Right ventricle myocardium superior (tissue), 1 donor: ENCODE data around the gene SCCPDH. TPM values are rescaled to one million over a fixed set of nuclear protein-coding genes. Genes with fewer than 3 reads are reported as not detected.
"Not testable (repeated sequence)": the region's sequence is repeated elsewhere in the genome, so short reads cannot be mapped to it uniquely, and the experiment has no call there.

ENCODE experiments used
- ATAC-seq: fragments of 200-7000 bp; cut with Tn5 transposase; one replicate; pipeline ENCODE4 v1.9.1; 2020; ENCODE audit warnings: mild to moderate bottlenecking; ENCODE audit not compliant: poor library complexity
- DNase-seq: peaks from one replicate; pipeline ENCODE4 v3.0.0-alpha.2; 2020
- intact Hi-C: fragments of 100-400 bp; cut with DNase I; formaldehyde crosslinking; loops from one replicate; pipeline ENCODE4 v1.11.2; 2022
- total RNA-seq: library from RNA; stranded (reverse); fragmentation: NEBNext Ultra II Directional; extraction: Animal tissue kit (Norgen Biotek cat#: 25700); gene quantifications from one replicate; pipeline ENCODE4 v1.2.1, GENCODE V29; 2021
- donor health status: DM: no; HTN: yes; CAD: no; lungs with severe emphysema.

SCCPDH gene
- total RNA-seq, 1 donor from 2014 or later: 27.6 TPM

GRCh38 chr1:246793356-246793896 is 69.2 kb downstream of the SCCPDH start:
- ATAC-seq: no peak
- DNase-seq: no peak
- intact Hi-C loops: no loop called here

DNA sequence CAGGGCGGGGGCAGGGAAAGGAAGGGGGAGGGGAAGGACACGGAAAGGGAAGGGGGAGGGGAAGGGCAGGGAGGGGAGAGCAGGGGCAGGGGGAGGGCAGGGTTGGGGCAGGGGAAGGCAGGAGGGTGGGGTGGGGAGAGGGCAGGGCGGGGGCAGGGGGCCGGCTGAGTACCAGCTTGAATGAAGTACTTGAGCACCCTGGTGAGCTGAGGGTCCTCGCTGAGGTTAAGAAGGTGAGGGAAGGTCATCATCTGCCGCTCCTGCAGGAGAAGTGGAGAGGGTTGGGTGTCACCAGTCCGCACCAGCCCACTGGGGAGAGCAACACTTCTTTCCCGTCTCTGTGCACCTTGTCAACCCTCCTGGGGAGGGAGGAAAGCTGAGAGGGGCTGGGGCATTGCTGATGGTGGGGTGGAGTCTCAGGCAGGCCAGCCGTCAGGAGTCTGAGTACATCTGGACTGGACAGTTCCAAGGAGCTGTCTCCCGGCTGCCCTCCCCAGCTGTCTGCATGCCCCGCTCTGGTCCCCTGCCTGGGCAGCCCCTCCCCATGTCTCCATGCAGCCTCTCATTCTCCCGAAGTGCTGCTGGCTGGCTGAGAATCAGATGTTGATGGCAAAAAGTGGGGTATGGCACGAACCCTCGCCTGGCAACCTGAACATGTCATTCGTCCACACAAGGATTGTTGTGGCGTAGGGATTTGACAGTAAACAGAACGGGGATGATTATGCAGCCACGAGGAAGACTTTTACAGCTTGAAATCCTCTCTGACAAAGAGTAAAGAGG is 70.0 kb downstream of the SCCPDH start:
- no peak for DNase-seq
- intact Hi-C loops: no loop called here
- ATAC-seq: peak; percentile 17

DNA sequence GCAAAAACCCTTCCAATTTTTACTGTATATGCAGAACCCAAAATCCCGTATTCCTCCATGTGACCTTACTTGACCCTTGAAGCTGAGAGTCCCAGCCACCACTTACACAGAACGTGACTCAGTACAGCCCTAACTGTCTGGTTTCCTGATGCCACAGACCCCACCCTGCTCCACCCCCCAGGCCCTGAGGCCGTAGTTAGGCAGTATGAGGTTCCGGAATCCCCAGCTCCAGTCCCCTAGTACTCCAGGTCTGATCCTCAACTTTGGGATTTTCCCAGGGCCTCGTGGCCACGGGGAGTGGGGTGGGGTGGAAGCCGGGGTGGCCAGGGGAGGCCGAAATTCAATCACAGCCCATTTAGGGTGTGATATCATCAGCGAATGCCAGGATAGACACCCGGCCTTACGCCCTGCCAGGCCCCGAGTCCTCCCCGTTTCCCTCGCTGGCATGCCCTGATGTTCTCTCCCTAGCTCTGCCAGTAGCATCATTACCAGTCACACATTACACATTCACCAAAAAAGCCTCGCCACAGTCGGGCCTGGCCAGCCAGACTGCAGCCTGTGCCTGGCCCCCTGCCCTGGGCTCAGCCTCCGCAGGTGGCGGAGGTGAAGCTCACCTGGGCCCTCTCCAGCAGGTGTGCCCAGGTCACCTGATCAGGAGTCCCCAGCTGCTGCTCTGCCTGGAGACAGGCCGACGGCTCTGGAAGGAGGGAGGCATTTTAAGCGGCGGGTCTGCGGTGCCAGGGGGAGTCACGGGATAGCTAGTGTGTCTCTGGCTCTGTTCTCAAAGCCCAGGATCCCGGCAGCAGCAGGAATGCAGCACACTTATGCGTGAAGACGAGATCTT is 70.8 kb downstream of the SCCPDH start:
- intact Hi-C loops: no loop called here
- no peak for DNase-seq
- peak; percentile 32 for ATAC-seq

DNA sequence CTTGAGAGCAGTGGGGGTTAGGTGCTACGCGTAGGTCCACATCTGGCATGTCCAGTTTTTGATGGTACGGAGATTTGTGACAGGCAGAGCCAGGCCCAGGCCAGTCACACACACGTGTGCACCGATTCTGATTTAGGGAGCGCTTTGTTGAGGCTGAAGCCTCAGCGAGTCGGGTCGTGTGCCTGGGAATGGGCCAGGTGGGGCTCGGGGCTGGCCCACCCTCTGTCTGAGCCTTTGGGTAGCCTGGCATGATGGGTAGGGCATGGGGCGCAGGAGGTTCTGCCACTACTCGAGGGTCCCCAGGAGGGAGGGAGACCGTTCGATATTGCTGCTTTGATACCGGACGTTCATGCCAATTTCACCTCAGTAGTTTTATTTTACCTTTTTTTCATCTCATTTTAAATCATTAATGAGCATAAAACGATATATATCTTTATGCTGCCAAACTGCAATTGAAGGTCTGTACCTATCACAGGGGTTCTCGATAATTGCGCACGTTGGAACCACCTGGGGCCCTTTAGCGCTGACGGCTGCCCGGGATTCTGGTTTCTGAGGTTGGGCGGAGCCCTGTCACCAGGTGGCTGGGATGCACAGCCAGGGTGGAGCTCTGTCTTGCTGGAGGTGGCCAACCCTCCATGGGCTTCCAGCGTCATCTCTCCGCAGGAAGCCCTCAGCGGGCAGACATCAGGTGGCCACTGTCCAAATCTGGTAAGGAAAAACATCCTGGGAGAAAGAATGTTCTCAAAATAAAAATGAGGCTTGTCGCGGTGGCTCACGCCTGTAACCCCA is 71.9 kb downstream of the SCCPDH start:
- DNase-seq (no peak), ATAC-seq (no peak)
- intact Hi-C loops: no loop called here

GRCh38 chr1:246797157-246797556 is 72.9 kb downstream of the SCCPDH start:
- DNase-seq: no peak
- intact Hi-C loops: no loop called here
- no peak for ATAC-seq

DNA sequence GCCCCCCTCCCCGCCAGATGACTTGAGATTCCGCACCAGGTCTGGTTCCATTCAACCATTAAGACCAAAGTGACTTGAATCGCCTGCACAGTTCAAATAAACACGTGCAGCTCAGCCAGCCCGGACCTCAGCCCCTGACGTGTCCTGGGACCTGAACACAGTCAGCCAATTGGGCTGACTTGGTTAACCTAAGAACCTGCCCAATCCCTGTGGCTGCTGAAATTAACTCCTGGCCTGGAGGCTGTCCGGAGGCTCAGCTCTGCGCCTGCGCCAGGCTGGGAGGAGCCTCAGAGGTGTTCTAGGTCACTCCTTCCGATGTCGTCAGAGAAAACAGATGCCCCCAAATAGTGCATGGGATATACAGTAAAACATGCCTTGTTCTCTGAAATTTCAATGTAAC is 73.4 kb downstream of the SCCPDH start:
- no peak for DNase-seq
- intact Hi-C loops: no loop called here
- ATAC-seq: no peak

GRCh38 chr1:246798107-246798506 is 73.9 kb downstream of the SCCPDH start:
- intact Hi-C loops: no loop called here
- no peak for DNase-seq
- ATAC-seq: no peak

GRCh38 chr1:246798606-246799496 is 74.6 kb downstream of the SCCPDH start:
- ATAC-seq: peak; percentile 81
- intact Hi-C loops: no loop called here
- DNase-seq: no peak

DNA sequence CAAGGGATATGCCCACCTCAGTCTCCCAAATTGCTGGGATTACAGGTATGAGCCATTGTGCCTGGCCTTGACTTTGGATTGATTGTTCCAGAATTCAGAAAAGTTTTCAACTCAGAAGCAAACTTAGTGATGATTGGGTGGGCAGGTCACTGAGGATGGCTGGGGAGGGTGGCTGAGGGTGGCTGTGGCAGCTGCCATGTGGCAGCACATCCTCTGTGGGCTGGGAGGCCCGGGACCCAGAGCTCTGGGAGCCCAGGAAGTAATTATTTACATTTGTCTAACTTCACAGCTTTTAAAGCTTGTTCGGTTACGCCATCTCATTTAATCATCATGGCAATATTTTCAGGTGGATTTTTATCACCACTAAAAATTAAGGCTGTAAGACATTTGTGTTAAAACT is 76.1 kb downstream of the SCCPDH start:
- ATAC-seq (no peak), DNase-seq (no peak)
- intact Hi-C loops: no loop called here

GRCh38 chr1:246800756-246801155 is 76.5 kb downstream of the SCCPDH start:
- DNase-seq (no peak), ATAC-seq (no peak)
- intact Hi-C loops: no loop called here

GRCh38 chr1:246801241-246802020 is 77.2 kb downstream of the SCCPDH start:
- DNase-seq (no peak), ATAC-seq (peak; percentile 17)

GRCh38 chr1:246803373-246803772 is 79.2 kb downstream of the SCCPDH start:
- intact Hi-C loops: no loop called here
- no peak for DNase-seq
- ATAC-seq: no peak

More at GRCh38 chr1:246801241-246802020, 77.2 kb downstream of the SCCPDH start:
- intact Hi-C loops: no loop called here

GRCh38 chr1:246803883-246804282 is 79.7 kb downstream of the SCCPDH start:
- DNase-seq (no peak), ATAC-seq (no peak)
- intact Hi-C loops: no loop called here

- ATAC-seq (no peak), DNase-seq (no peak)
- intact Hi-C loops: no loop called here
Measured at GRCh38 chr1:246805135-246805716, 81.0 kb downstream of the SCCPDH start.

DNA sequence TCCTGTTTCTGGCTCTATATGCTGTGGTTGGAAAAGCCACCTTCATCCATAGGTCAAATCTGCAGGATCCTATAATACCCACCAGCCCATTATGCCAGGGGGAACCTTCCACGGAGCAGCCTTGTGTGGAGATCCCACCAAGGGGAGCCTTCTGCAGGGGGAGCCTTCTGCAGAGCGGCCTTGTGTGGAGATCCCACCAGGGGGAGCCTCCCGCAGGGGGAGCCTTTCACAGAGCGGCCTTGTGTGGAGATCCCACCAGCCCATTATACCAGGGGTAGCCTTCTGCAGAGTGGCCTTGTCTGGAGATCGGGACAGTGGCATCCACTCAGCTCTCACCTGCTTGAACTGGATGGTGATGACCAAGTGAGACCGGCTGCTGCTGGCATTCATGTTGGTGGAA is 85.3 kb downstream of the SCCPDH start:
- ATAC-seq: peak; percentile 6
- no peak for DNase-seq
- intact Hi-C loops: no loop called here

DNA sequence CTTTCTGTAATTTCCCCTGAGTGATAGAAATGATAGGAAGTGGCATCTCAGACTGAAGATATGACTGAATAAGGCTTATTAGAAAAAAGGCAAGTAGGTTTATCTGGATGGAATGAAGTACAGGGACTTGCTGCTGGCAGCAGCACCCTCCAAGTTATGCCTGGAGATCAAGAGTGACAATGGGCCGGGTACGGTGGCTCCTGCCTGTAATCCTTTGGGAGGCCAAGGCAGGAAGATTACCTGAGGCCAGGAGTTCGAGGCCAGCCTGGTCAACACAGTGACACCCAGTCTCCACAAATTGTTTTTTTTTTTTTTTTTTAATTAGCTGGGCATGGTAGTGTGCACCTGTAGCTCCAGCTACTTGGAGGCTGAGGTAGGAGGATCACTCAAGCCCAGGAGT is 87.8 kb downstream of the SCCPDH start:
- ATAC-seq: no peak
- intact Hi-C loops: no loop called here
- no peak for DNase-seq

DNA sequence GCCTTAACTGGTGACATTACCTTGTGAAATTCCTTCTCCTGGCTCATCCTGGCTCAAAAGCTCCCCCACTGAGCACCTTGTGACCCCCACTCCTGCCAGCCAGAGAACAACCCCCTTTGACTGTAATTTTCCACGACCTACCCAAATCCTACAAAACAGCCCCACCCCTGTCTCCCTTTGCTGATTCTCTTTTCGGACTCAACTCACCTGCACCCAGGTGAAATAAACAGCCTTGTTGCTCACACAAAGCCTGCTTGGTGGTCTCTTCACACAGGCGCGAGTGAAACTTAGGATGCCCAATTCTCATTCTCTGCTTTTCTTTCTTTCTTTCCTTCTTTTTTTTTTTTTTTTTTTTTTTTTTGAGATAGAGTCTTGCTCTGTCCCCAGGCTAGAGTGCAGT is 89.1 kb downstream of the SCCPDH start:
- DNase-seq, ATAC-seq, intact Hi-C loops: not testable (repeated sequence)
